ENCODE measurements around the gene ZMAT5. TPM values are rescaled to one million over a fixed set of nuclear protein-coding genes. Genes with fewer than 3 reads are reported as not detected.

The ZMAT5 gene
- total RNA-seq, 1 experiment from 2014 or later = 16.0 TPM

DNA sequence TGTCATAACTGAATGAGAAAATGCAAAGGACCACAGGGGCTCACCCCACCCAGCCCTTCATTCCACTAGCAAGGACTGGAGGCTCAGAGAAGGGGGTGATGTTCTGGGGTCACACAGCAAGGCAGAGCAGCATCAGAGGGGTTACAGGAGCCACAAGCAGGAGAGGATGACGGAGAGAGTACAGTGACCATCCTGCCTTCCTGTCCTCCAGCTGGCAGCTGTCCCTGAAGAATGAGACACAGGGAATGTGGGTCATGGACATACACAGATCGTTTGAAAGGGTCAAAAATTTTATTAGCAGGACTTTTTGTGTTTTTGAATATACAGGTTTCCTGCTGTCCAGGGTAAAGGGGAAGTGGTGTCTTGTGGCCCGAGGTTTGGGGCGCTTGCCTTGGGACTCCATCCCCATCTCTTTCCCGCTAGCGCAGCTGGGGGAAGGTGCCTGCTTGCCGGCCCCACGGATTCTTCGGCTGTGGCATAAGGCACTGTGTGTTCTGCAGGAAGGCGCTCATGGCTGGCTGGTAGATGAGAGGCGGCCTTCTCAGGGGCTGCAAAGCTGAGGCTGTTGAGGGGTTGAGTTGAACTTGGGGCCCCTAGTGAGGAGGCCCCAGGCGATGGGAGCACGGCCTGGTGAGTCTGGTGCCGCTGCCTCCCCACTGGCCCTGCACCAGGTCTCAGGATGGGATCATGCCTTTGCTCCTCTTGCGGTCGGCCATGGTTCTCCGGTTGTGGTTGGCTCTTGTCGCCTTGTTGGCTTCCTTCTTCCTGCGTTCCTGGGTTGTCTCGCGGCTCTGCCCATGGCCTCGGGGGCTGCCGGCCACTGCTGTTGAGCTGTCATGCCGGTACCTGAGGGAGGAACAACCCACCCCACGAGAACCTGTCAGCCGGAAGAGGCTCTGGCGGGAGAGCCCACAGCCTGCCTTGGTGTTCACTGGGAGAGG lies 21.8 kb upstream of the ZMAT5 start:
- Histone ChIP-seq H3K4me1 (ENCODE audit: control insufficient read depth in 1 of 2, insufficient read depth in 2 of 2, low read length in 2 of 2) (no peaks in the 10 kb centered on the region), H3K27ac (ENCODE audit: low read depth, low read length) (no peak overlapping the region), H3K79me2 (ENCODE audit: insufficient read depth, low read length) (no peaks in the 10 kb centered on the region), H4K20me1 (ENCODE audit: insufficient read depth) (no peaks in the 10 kb centered on the region), H2AFZ (ENCODE audit: low read depth, low read length, poor library complexity, severe bottlenecking) (no peak overlapping the region), H3K9me3 (ENCODE audit: control insufficient read depth in 1 of 2, insufficient read depth in 1 of 2, low read depth in 1 of 2, low read length in 2 of 2) (no peaks in the 10 kb centered on the region), H3K4me3 (replicated peaks in 1 of 2; ENCODE audit: low read depth in 1 of 2, low read length in 2 of 2) (no peak overlapping the region), H3K9ac (ENCODE audit: low read length) (no peak overlapping the region), H3K36me3 (ENCODE audit: control insufficient read depth in 1 of 2, insufficient read depth in 2 of 2, low read length in 2 of 2) (peaks cover 12 to 27% of the 10 kb centered on the region in 2 experiments; a peak in 3 of 4 replicates), H3K27me3 (ENCODE audit: insufficient read depth, low read length) (no peaks in the 10 kb centered on the region), H3K4me2 (ENCODE audit: low read length) (no peak overlapping the region), H3K9me2 (ENCODE audit: insufficient read depth) (no peaks in the 10 kb centered on the region)
- DNase-seq (ENCODE audit: low read depth, low spot score) = no peak
- TF ChIP-seq POLR2AphosphoS5 (IDR thresholded peaks at IDR 0.05; ENCODE audit: low read depth, low read length) (no peak), POLR2A (IDR thresholded peaks at IDR 0.05; ENCODE audit: borderline replicate concordance, extremely low read depth, insufficient read depth, insufficient read length) (no peak), SIN3A (IDR thresholded peaks at IDR 0.05; ENCODE audit: low read depth) (no peak), ELF1 (IDR thresholded peaks at IDR 0.05; ENCODE audit: borderline replicate concordance, low read depth) (no peak), YY1 (IDR thresholded peaks at IDR 0.05; ENCODE audit: extremely low read depth, insufficient replicate concordance, low read depth, low read length) (no peak), CBX3 (IDR thresholded peaks at IDR 0.05; ENCODE audit: low read depth) (no peak), SRF (IDR thresholded peaks at IDR 0.05; ENCODE audit: low read depth) (no peak), RAD21 (IDR thresholded peaks at IDR 0.05; ENCODE audit: low read depth) (no peak), ZNF274 (IDR thresholded peaks at IDR 0.05; ENCODE audit: low read depth, low read length) (no peak), JUND (IDR thresholded peaks at IDR 0.05) (no peak)
- TF ChIP-seq, protein P1, sequence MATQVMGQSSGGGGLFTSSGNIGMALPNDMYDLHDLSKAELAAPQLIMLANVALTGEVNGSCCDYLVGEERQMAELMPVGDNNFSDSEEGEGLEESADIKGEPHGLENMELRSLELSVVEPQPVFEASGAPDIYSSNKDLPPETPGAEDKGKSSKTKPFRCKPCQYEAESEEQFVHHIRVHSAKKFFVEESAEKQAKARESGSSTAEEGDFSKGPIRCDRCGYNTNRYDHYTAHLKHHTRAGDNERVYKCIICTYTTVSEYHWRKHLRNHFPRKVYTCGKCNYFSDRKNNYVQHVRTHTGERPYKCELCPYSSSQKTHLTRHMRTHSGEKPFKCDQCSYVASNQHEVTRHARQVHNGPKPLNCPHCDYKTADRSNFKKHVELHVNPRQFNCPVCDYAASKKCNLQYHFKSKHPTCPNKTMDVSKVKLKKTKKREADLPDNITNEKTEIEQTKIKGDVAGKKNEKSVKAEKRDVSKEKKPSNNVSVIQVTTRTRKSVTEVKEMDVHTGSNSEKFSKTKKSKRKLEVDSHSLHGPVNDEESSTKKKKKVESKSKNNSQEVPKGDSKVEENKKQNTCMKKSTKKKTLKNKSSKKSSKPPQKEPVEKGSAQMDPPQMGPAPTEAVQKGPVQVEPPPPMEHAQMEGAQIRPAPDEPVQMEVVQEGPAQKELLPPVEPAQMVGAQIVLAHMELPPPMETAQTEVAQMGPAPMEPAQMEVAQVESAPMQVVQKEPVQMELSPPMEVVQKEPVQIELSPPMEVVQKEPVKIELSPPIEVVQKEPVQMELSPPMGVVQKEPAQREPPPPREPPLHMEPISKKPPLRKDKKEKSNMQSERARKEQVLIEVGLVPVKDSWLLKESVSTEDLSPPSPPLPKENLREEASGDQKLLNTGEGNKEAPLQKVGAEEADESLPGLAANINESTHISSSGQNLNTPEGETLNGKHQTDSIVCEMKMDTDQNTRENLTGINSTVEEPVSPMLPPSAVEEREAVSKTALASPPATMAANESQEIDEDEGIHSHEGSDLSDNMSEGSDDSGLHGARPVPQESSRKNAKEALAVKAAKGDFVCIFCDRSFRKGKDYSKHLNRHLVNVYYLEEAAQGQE (IDR thresholded peaks at IDR 0.05; ENCODE audit: low read depth) = no peak
- intact Hi-C loops (cut with micrococcal nuclease) = no loop called here
- ATAC-seq = no peak
- BruUV-seq (replicated peaks) = TSS peak; percentile 60
- ChIA-PET POLR2A (no interaction called here), RAD21 (ENCODE audit: low non-redundant PET in 1 of 2, low total read pairs in 2 of 2, uncharacterized antibody in 2 of 2, unreplicated experiment in 2 of 2) (no interaction called here), CTCF (no interaction called here)
